Brain pericyte (primary cell): ENCODE measurements around the gene CCT8.
"Not testable (repeated sequence)": the region's sequence is repeated elsewhere in the genome, so short reads cannot be mapped to it uniquely, and the experiment has no call there.

Experiments
- DNase-seq: peaks from one replicate; pipeline ENCODE4 v3.0.0-alpha.2; 2012; ENCODE audit warnings: low read depth, low spot score

The CCT8 gene

DNA sequence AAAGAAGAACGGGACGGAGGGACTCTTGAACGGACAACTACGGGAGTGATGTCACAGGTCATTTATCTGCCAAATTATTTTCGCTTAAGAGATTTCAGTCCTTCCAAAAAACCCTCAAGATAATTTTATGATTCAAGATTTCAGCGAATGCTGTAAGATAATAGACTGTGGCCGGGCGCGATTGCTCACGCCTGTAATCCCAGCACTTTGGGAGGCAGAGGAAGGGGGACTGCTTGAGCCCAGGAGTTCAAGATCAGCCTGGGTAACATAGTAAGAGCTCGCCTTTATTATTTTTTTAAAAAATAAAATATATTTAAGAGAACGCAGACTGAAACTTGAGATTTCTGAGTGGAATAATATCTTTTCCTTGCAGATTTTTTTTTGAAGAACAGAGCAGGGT lies 54.9 kb downstream of the CCT8 start:
- DNase-seq = no peak

DNA sequence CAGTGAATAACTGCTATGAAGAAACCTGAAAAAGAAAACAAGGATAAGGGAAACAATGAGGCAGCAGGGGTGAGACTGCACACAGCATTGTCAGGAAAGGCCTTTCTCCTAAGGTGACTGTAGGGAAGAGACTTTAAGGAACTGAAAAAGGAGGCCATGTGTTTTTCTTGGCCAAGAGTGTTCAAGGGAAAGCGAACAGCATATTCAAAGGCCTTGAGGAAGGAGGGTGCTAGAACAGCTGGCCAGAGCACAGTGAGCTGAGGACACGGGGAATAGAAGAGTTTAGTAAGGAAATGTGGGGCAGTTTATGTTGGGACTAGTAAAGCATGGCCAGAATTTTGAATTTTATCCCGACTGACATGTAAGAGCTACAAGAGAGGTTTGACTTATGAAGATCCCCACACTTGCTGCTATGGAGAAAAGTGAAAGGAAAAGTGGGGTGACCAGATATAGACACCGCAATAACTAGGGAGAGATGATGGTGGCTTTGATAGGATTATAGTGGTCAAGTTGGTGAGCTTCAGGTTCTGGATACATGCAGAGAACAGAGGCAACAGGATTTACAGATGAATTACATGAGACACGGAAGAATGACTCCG lies 55.7 kb downstream of the CCT8 start:
- DNase-seq = no peak

DNA sequence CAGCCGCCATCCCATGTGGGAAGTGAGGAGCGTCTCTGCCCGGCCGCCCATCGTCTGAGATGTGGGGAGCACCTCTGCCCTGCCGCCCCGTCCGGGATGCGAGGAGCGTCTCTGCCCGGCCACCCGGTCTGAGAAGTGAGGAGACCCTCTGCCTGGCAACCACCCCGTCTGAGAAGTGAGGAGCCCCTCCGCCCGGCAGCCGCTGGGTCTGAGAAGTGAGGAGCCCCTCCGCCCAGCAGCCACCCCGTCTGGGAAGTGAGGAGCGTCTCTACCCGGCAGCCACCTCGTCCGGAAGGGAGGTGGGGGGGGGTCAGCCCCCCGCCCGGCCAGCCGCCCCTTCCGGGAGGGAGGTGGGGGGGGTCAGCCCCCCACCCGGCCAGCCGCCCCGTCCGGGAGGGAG lies 62.2 kb downstream of the CCT8 start:
- not testable (repeated sequence) for DNase-seq

DNA sequence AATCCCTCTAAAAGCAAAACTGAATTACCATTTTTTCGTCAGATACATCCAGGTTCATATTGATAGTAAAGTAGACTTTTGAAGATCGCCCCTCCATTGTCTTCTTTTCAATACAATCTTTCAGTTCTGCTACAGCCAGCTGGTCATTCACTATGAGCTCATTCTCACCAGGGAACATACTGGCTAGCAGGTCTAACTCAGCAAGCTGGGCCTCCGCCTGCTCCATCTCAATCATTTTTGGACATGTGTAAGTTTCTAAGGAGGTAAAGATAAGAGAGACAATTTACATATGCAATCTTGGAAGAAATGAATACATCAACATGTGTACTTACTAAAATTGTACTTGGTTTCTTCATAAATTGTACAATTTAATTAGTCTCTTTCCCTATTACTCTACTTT lies 65.1 kb downstream of the CCT8 start:
- no peak for DNase-seq

DNA sequence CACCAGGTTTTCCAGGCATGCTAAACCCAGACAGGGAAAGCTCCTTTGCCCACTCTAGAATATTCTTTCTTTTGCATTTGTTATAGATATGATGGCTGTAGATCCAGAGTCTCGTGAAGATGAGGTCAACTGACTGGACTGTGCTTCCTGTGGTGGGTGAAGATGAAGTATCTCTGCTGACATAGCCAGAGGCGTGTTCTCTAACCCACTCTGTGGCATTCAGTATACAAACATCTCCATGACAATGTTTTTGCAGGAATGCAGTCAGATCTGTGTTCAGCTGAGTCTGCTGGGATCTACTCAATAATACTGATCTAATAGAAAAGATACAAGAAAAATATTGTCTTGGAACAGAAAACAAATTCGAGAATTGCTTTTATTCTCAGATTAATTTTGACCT lies 65.6 kb downstream of the CCT8 start:
- DNase-seq = no peak

DNA sequence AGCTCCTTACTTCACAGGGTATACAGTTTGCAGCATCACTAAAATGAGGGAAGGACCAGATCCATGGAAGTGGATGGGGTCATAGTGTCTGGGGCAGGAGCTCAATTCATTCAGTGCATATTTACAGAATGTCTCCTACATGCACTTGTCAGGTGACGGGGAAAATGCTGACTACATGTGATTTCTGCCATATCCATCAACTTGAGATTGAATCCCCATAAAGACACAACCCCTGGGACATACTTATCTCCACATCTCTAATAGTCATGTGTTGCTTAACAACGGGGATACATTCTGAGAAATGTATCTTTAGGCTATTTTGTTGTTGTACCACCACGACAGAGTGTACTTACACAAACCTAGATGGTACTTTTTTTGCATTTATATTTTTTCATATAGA lies 66.3 kb downstream of the CCT8 start:
- no peak for DNase-seq
